ENCODE results near the gene ADAMTS12. TPM values are rescaled to one million over a fixed set of nuclear protein-coding genes. Genes with fewer than 3 reads are reported as not detected.

ADAMTS12 gene
- total and polyA plus RNA-seq, 2 of the 8 experiments (the other 6 are each of a cell fraction or from before 2014, with no cell fraction given) = 6.4 to 12.8 TPM

- H4K91ac ChIP-seq (replicated peaks; ENCODE audit: insufficient read length, low read length) = no peak overlapping the region
- POLR2A ChIA-PET (ENCODE audit: partially characterized antibody) = interaction anchor here (0.7 to 0.9 kb wide), 2 partner anchors 15 to 20 kb away, joined by 3 read pairs; no protein-coding TSS in a partner anchor
- no peak overlapping the region for H2BK120ac ChIP-seq (replicated peaks; ENCODE audit: low read depth, low read length)
- no peak overlapping the region for H2BK5ac ChIP-seq (ENCODE audit: low read depth, low read length)
- no peaks in the 10 kb centered on the region for H3K27me3 ChIP-seq (replicated peaks in 1 of 4; ENCODE audit: control insufficient read depth in 3 of 4, extremely low read depth in 1 of 4, insufficient read depth in 3 of 4, low read length in 3 of 4)
- H2AK5ac ChIP-seq (ENCODE audit: low read depth, low read length) = no peak overlapping the region
- no peak overlapping the region for H4K5ac ChIP-seq (ENCODE audit: insufficient read length, low read depth, low read length)
- H3K27ac ChIP-seq (ENCODE audit: low read depth, low read length) = no peak overlapping the region
- DNase-seq (ENCODE audit: low read depth in 1 of 2, low spot score in 2 of 2) = no peak
- no peaks in the 10 kb centered on the region for H4K20me1 ChIP-seq (replicated peaks in 1 of 2; ENCODE audit: control insufficient read depth in 1 of 2, insufficient read depth in 2 of 2, low read length in 2 of 2)
- H2BK15ac ChIP-seq (ENCODE audit: low read length) = no peak overlapping the region
- H3K9ac ChIP-seq (replicated peaks in 1 of 4; ENCODE audit: extremely low read depth in 1 of 4, low read depth in 3 of 4, low read length in 3 of 4) = no peak overlapping the region
- peaks cover 0 to 8% (median 1%) of the 10 kb centered on the region in 4 experiments; a peak in 2 of 7 replicates for H3K4me1 ChIP-seq (replicated peaks in 1 of 4; ENCODE audit: control insufficient read depth in 3 of 4, insufficient read depth in 4 of 4, low read length in 3 of 4)
- CTCF ChIA-PET (ENCODE audit: partially characterized antibody) = interaction anchor here (0.6 kb wide), 1 partner anchor 21 kb away, joined by 5 read pairs; no protein-coding TSS in a partner anchor
- no peak overlapping the region for H2AFZ ChIP-seq (ENCODE audit: low read length)
- no peak for FAIRE-seq
- no peak overlapping the region for H3K4ac ChIP-seq (replicated peaks; ENCODE audit: insufficient read length, low read depth, low read length)
- WGBS, 2 experiments (ENCODE audit: extremely low coverage in 1 of 2, insufficient coverage in 1 of 2, insufficient read length in 1 of 2, insufficient replicate concordance in 2 of 2, low coverage in 1 of 2, low lambda C conversion rate in 2 of 2, missing lambda C conversion rate in 1 of 2) = 78% methylated on average over 4 of the region's 4 CpGs; no CpG with 5 or more reads in 1 of the 2 experiments
- no peak overlapping the region for H4K8ac ChIP-seq (ENCODE audit: extremely low read depth, insufficient read depth, low read length)
- no peaks in the 10 kb centered on the region for H3K36me3 ChIP-seq (ENCODE audit: control insufficient read depth in 2 of 4, insufficient read depth in 4 of 4, low read length in 3 of 4)
- H3K4me2 ChIP-seq (ENCODE audit: insufficient read depth in 1 of 2, low read depth in 2 of 2, low read length in 2 of 2) = no peak overlapping the region
- TF ChIP-seq NRF1 (IDR thresholded peaks at IDR 0.05; ENCODE audit: low read depth, low read length) (no peak), EZH2 (IDR thresholded peaks at IDR 0.05; ENCODE audit: low read depth, low read length, severe bottlenecking) (no peak), MAFK (IDR thresholded peaks at IDR 0.05; ENCODE audit: low read depth, low read length) (no peak), RAD21 (IDR thresholded peaks at IDR 0.05 in 1 of 2, conservative IDR thresholded peaks at IDR 0.05 in 1 of 2; ENCODE audit: low read depth in 2 of 2, low read length in 2 of 2) (no peak)
- no peak overlapping the region for H3K18ac ChIP-seq (ENCODE audit: extremely low read depth, low read length)
- H3K23me2 ChIP-seq (ENCODE audit: low read depth, low read length) = no peaks in the 10 kb centered on the region
- H2BK20ac ChIP-seq (ENCODE audit: low read length) = no peak overlapping the region
- H3K56ac ChIP-seq (replicated peaks; ENCODE audit: insufficient read length, low read depth, low read length) = no peak overlapping the region
- no peak overlapping the region for H3K4me3 ChIP-seq (ENCODE audit: extremely low read depth in 1 of 4, insufficient read depth in 2 of 4, low read depth in 3 of 4, low read length in 4 of 4)
- no peaks in the 10 kb centered on the region for H3K9me3 ChIP-seq (ENCODE audit: insufficient read depth in 2 of 2, low read depth in 1 of 2, low read length in 1 of 2)
- no peaks in the 10 kb centered on the region; the same call in 1 of the 2 replicates for H3K79me1 ChIP-seq (ENCODE audit: low read depth, low read length)
- H3K79me2 ChIP-seq (ENCODE audit: control insufficient read depth in 1 of 2, insufficient read depth in 2 of 2, low read length in 2 of 2) = no peaks in the 10 kb centered on the region
- H2BK12ac ChIP-seq (ENCODE audit: low read depth, low read length) = no peak overlapping the region
- H3K23ac ChIP-seq (ENCODE audit: insufficient read length) = no peak overlapping the region
- H3K14ac ChIP-seq (ENCODE audit: insufficient read length) = no peak overlapping the region
These were observed 83.1 kb downstream of the ADAMTS12 start for GRCh38 chr5:33808699-33809098.

Data from H1 (cell line).